ENCODE measurements around the gene ZNF324. TPM values are rescaled to one million over a fixed set of nuclear protein-coding genes. Genes with fewer than 3 reads are reported as not detected.

The ZNF324 gene
- total and polyA plus RNA-seq, 2 of the 13 experiments (the other 11 are each of a cell fraction or from before 2014, with no cell fraction given), result 1.1 to 4.7 TPM

DNA sequence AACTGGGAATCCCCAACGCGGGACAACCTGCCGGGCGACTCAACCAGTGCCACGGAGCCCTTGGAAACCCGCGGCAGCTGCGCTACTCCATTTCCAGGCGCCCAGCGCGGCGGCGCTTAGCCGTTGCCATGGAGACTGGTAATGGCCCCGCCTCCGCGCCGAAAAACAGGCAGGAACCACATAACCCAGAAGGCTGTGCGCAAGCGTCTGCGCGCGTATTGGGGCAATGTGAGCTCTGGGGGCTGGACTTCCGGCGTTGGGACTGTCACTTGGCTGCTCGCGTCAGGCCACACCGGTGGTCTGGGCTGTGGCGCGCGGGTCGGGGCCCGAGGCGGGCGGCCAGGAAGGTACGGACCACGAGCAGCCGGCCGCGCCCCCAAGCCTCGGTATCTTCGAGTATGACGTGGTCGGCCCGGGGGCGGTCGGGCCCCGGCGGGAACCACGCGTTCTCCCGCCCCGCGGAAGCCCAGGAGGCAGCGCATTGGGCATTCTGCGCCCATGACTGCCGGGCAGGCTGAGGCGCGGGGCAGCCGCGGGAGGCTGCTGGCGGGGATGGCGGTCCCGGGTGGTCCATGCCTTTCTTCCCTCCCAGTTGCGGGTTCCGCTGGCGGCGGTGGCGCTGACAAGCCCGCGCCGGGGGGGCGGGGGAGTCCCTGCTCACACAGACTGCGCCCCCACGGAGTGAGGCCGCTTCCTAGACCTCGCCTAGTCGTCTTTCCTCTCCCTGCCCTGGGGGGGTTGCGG lies 15.3 kb upstream of the ZNF324 start, which contains the start of gene ZNF324B (continued):
- TF ChIP-seq, protein P1, sequence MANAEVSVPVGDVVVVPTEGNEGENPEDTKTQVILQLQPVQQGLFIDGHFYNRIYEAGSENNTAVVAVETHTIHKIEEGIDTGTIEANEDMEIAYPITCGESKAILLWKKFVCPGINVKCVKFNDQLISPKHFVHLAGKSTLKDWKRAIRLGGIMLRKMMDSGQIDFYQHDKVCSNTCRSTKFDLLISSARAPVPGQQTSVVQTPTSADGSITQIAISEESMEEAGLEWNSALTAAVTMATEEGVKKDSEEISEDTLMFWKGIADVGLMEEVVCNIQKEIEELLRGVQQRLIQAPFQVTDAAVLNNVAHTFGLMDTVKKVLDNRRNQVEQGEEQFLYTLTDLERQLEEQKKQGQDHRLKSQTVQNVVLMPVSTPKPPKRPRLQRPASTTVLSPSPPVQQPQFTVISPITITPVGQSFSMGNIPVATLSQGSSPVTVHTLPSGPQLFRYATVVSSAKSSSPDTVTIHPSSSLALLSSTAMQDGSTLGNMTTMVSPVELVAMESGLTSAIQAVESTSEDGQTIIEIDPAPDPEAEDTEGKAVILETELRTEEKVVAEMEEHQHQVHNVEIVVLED (CRISPR knock-in tag; IDR thresholded peaks at IDR 0.05; ENCODE audit: borderline replicate concordance), result peak; percentile 88
- TF ChIP-seq, protein P2, sequence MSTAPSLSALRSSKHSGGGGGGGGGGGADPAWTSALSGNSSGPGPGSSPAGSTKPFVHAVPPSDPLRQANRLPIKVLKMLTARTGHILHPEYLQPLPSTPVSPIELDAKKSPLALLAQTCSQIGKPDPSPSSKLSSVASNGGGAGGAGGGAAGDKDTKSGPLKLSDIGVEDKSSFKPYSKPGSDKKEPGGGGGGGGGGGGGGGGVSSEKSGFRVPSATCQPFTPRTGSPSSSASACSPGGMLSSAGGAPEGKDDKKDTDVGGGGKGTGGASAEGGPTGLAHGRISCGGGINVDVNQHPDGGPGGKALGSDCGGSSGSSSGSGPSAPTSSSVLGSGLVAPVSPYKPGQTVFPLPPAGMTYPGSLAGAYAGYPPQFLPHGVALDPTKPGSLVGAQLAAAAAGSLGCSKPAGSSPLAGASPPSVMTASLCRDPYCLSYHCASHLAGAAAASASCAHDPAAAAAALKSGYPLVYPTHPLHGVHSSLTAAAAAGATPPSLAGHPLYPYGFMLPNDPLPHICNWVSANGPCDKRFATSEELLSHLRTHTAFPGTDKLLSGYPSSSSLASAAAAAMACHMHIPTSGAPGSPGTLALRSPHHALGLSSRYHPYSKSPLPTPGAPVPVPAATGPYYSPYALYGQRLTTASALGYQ (CRISPR knock-in tag; IDR thresholded peaks at IDR 0.05), result no peak
- TF ChIP-seq HNRNPK (IDR thresholded peaks at IDR 0.05; ENCODE audit: low read depth, low read length, poor library complexity, severe bottlenecking) (no peak), ZNF33A (CRISPR knock-in tag; IDR thresholded peaks at IDR 0.05; ENCODE audit: borderline replicate concordance) (no peak), ISX (CRISPR knock-in tag; conservative IDR thresholded peaks at IDR 0.05) (no peak), ZNF790 (CRISPR knock-in tag; IDR thresholded peaks at IDR 0.05; ENCODE audit: borderline replicate concordance) (no peak), ZNF292 (CRISPR knock-in tag; IDR thresholded peaks at IDR 0.05; ENCODE audit: borderline replicate concordance, low read depth) (no peak), TBL1XR1 (IDR thresholded peaks at IDR 0.05; ENCODE audit: borderline replicate concordance, low read length, partially characterized antibody) (peak; percentile 23), GPN1 (CRISPR knock-in tag; IDR thresholded peaks at IDR 0.05; ENCODE audit: borderline replicate concordance) (no peak), CAMTA2 (CRISPR knock-in tag; IDR thresholded peaks at IDR 0.05; ENCODE audit: borderline replicate concordance) (no peak)
- TF ChIP-seq, protein P3, sequence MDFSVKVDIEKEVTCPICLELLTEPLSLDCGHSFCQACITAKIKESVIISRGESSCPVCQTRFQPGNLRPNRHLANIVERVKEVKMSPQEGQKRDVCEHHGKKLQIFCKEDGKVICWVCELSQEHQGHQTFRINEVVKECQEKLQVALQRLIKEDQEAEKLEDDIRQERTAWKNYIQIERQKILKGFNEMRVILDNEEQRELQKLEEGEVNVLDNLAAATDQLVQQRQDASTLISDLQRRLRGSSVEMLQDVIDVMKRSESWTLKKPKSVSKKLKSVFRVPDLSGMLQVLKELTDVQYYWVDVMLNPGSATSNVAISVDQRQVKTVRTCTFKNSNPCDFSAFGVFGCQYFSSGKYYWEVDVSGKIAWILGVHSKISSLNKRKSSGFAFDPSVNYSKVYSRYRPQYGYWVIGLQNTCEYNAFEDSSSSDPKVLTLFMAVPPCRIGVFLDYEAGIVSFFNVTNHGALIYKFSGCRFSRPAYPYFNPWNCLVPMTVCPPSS (IDR thresholded peaks at IDR 0.05), result no peak
- TF ChIP-seq, protein P4, sequence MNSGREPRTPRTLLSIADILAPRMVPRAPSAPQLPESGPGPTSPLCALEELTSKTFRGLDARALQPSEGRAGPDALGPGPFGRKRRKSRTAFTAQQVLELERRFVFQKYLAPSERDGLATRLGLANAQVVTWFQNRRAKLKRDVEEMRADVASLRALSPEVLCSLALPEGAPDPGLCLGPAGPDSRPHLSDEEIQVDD (CRISPR knock-in tag; IDR thresholded peaks at IDR 0.05; ENCODE audit: borderline replicate concordance), result no peak
- TF ChIP-seq, protein P5, sequence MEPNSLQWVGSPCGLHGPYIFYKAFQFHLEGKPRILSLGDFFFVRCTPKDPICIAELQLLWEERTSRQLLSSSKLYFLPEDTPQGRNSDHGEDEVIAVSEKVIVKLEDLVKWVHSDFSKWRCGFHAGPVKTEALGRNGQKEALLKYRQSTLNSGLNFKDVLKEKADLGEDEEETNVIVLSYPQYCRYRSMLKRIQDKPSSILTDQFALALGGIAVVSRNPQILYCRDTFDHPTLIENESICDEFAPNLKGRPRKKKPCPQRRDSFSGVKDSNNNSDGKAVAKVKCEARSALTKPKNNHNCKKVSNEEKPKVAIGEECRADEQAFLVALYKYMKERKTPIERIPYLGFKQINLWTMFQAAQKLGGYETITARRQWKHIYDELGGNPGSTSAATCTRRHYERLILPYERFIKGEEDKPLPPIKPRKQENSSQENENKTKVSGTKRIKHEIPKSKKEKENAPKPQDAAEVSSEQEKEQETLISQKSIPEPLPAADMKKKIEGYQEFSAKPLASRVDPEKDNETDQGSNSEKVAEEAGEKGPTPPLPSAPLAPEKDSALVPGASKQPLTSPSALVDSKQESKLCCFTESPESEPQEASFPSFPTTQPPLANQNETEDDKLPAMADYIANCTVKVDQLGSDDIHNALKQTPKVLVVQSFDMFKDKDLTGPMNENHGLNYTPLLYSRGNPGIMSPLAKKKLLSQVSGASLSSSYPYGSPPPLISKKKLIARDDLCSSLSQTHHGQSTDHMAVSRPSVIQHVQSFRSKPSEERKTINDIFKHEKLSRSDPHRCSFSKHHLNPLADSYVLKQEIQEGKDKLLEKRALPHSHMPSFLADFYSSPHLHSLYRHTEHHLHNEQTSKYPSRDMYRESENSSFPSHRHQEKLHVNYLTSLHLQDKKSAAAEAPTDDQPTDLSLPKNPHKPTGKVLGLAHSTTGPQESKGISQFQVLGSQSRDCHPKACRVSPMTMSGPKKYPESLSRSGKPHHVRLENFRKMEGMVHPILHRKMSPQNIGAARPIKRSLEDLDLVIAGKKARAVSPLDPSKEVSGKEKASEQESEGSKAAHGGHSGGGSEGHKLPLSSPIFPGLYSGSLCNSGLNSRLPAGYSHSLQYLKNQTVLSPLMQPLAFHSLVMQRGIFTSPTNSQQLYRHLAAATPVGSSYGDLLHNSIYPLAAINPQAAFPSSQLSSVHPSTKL (CRISPR knock-in tag; IDR thresholded peaks at IDR 0.05), result no peak
- TF ChIP-seq, protein P6, sequence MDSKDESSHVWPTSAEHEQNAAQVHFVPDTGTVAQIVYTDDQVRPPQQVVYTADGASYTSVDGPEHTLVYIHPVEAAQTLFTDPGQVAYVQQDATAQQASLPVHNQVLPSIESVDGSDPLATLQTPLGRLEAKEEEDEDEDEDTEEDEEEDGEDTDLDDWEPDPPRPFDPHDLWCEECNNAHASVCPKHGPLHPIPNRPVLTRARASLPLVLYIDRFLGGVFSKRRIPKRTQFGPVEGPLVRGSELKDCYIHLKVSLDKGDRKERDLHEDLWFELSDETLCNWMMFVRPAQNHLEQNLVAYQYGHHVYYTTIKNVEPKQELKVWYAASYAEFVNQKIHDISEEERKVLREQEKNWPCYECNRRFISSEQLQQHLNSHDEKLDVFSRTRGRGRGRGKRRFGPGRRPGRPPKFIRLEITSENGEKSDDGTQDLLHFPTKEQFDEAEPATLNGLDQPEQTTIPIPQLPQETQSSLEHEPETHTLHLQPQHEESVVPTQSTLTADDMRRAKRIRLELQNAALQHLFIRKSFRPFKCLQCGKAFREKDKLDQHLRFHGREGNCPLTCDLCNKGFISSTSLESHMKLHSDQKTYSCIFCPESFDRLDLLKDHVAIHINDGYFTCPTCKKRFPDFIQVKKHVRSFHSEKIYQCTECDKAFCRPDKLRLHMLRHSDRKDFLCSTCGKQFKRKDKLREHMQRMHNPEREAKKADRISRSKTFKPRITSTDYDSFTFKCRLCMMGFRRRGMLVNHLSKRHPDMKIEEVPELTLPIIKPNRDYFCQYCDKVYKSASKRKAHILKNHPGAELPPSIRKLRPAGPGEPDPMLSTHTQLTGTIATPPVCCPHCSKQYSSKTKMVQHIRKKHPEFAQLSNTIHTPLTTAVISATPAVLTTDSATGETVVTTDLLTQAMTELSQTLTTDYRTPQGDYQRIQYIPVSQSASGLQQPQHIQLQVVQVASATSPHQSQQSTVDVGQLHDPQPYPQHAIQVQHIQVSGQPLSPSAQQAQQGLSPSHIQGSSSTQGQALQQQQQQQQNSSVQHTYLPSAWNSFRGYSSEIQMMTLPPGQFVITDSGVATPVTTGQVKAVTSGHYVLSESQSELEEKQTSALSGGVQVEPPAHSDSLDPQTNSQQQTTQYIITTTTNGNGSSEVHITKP (CRISPR knock-in tag; IDR thresholded peaks at IDR 0.05; ENCODE audit: low read depth), result no peak
